Calu3 (cell line): ENCODE data around the gene PDE6H. TPM values are rescaled to one million over a fixed set of nuclear protein-coding genes. Genes with fewer than 3 reads are reported as not detected.

Experiments
- BruUV-seq: library from RNA; stranded (reverse); fragments of 400-500 nt; replicated peaks from 2 replicates; lab custom pipeline; 2021; lab: Mats Ljungman, UMichigan
- CTCF ChIA-PET: fragments of 300-600 bp; sonication (Branson Sonifier 250); formaldehyde crosslinking; loops from one replicate; lab custom pipeline; 2022; ENCODE audit warnings: antibody characterized with exemption; lab: Charles Lee
- DNase-seq: peaks from one replicate; pipeline ENCODE4 v3.0.0; 2022
- H3K27ac Mint-ChIP-seq: one replicate; pipeline ENCODE4 v1.8.0; 2022; ENCODE audit warnings: mixed read lengths; ENCODE audit not compliant: unreplicated experiment
- H3K27me3 Mint-ChIP-seq: one replicate; pipeline ENCODE4 v1.8.0; 2022; ENCODE audit warnings: mixed read lengths; ENCODE audit not compliant: unreplicated experiment
- H3K36me3 Mint-ChIP-seq: one replicate; pipeline ENCODE4 v1.8.0; 2022; ENCODE audit warnings: mild to moderate bottlenecking, moderate library complexity, mixed read lengths; ENCODE audit not compliant: insufficient read depth, unreplicated experiment
- H3K4me1 Mint-ChIP-seq: one replicate; pipeline ENCODE4 v1.8.0; 2022; ENCODE audit warnings: mild to moderate bottlenecking, low read depth, mixed read lengths; ENCODE audit not compliant: unreplicated experiment
- H3K4me3 Mint-ChIP-seq: one replicate; pipeline ENCODE4 v1.8.0; 2022; ENCODE audit warnings: mild to moderate bottlenecking, low read depth, moderate library complexity, mixed read lengths; ENCODE audit not compliant: unreplicated experiment
- H3K9me3 Mint-ChIP-seq: one replicate; pipeline ENCODE4 v1.8.0; 2022; ENCODE audit warnings: low read depth, mixed read lengths; ENCODE audit not compliant: unreplicated experiment
- CTCF ChIP-seq: fragments of 200-600 bp; IDR thresholded peaks from one replicate; pipeline ENCODE4 v1.8.0; 2022; ENCODE audit warnings: antibody characterized with exemption; ENCODE audit not compliant: unreplicated experiment
- intact Hi-C: fragments of 100-400 bp; cut with micrococcal nuclease; formaldehyde crosslinking; loops from one replicate; pipeline ENCODE4 v1.10.0; 2022; ENCODE audit not compliant: unreplicated experiment
- total RNA-seq: library from RNA; stranded (reverse); gene quantifications from 2 replicates; pipeline ENCODE4 v1.2.3, GENCODE V29; 2022

The PDE6H gene
- total RNA-seq, 1 experiment from 2014 or later = not detected

GRCh38 chr12:14984036-14984435, 11.2 kb downstream of the PDE6H start:
- no TSS peak for BruUV-seq
- no peaks in the 10 kb centered on the region for H3K27me3 Mint-ChIP-seq
- H3K27ac Mint-ChIP-seq = no peak overlapping the region
- DNase-seq = no peak
- H3K9me3 Mint-ChIP-seq = peaks cover 4% of the 10 kb centered on the region
- peaks cover 10% of the 10 kb centered on the region for H3K4me1 Mint-ChIP-seq
- no peak overlapping the region for H3K4me3 Mint-ChIP-seq
- TF ChIP-seq CTCF = no peak
- intact Hi-C loops = no loop called here
- no peaks in the 10 kb centered on the region for H3K36me3 Mint-ChIP-seq
- CTCF ChIA-PET = no interaction called here

- Mint-ChIP-seq H3K36me3 (no peaks in the 10 kb centered on the region), H3K4me3 (no peak overlapping the region), H3K9me3 (peaks cover 7% of the 10 kb centered on the region), H3K27me3 (no peaks in the 10 kb centered on the region), H3K27ac (no peak overlapping the region), H3K4me1 (peaks cover 10% of the 10 kb centered on the region)
- BruUV-seq = no TSS peak
- no peak for DNase-seq
- intact Hi-C loops = loop anchor here (5.0 kb wide), 1 partner anchor 53 kb away; no protein-coding TSS in a partner anchor
- CTCF ChIA-PET = no interaction called here
- TF ChIP-seq CTCF = no peak
Observed at GRCh38 chr12:14984766-14985285, 12.0 kb downstream of the PDE6H start.

- Mint-ChIP-seq H3K27ac (no peak overlapping the region), H3K27me3 (no peaks in the 10 kb centered on the region), H3K36me3 (no peaks in the 10 kb centered on the region), H3K4me3 (no peak overlapping the region), H3K4me1 (peaks cover 10% of the 10 kb centered on the region), H3K9me3 (peaks cover 10% of the 10 kb centered on the region)
- DNase-seq = no peak
- TF ChIP-seq CTCF = no peak
- no TSS peak for BruUV-seq
- intact Hi-C loops = loop anchor here (5.0 kb wide), 1 partner anchor 54 kb away; no protein-coding TSS in a partner anchor
- CTCF ChIA-PET = interaction anchor here (0.6 to 0.7 kb wide), 2 partner anchors 175 to 177 kb away, joined by 3 to 4 read pairs; no protein-coding TSS in a partner anchor
Observed at GRCh38 chr12:14986449-14986848, 13.6 kb downstream of the PDE6H start.

GRCh38 chr12:14988035-14988434, 15.2 kb downstream of the PDE6H start:
- H3K4me1 Mint-ChIP-seq = peaks cover 13% of the 10 kb centered on the region
- CTCF ChIA-PET = no interaction called here
- H3K4me3 Mint-ChIP-seq = no peak overlapping the region
- H3K27me3 Mint-ChIP-seq = no peaks in the 10 kb centered on the region
- DNase-seq = no peak
- no peak overlapping the region for H3K27ac Mint-ChIP-seq
- peaks cover 10% of the 10 kb centered on the region for H3K9me3 Mint-ChIP-seq
- intact Hi-C loops = loop anchor here (5.0 kb wide), 1 partner anchor 56 kb away; no protein-coding TSS in a partner anchor
- BruUV-seq = no TSS peak
- TF ChIP-seq CTCF = no peak
- no peaks in the 10 kb centered on the region for H3K36me3 Mint-ChIP-seq
